ENCODE results near the gene SKOR1.
A peak's percentile ranks its signal among the peaks of the same experiment; 100 is the strongest.

SKOR1 gene

GRCh38 chr15:67820992-67821783, 4.1 kb upstream of the SKOR1 start:
- H3K23ac ChIP-seq (ENCODE audit: low read length), result no peak overlapping the region
- H2AK5ac ChIP-seq (ENCODE audit: low read length), result no peak overlapping the region
- DNase-seq, result peak; percentile 11 to 54
- peaks cover 33% of the 10 kb centered on the region for H3K9me3 ChIP-seq (ENCODE audit: insufficient read depth, low read depth, low read length)
- no peak overlapping the region for H2BK5ac ChIP-seq (ENCODE audit: low read depth, low read length, poor library complexity)
- H3K4me3 ChIP-seq (ENCODE audit: low read depth, low read length), result no peak overlapping the region
- H3K79me1 ChIP-seq (ENCODE audit: low read length), result no peaks in the 10 kb centered on the region
- H3K4ac ChIP-seq (ENCODE audit: low read depth, low read length), result no peak overlapping the region
- no peak overlapping the region for H3K9ac ChIP-seq (ENCODE audit: low read length)
- H4K91ac ChIP-seq (ENCODE audit: low read depth, low read length), result no peak overlapping the region
- peaks cover 0 to 5% of the 10 kb centered on the region in 2 experiments for H3K4me1 ChIP-seq (ENCODE audit: control insufficient read depth in 1 of 2, insufficient read depth in 2 of 2, low read length in 2 of 2)
- no peak overlapping the region for H4K8ac ChIP-seq (ENCODE audit: low read depth, low read length)
- peak overlapping the region; percentile 12 for H3K4me2 ChIP-seq (ENCODE audit: low read length)
- no peak overlapping the region for H2BK12ac ChIP-seq (ENCODE audit: low read length)
- H3K14ac ChIP-seq (ENCODE audit: low read length), result no peak overlapping the region
- WGBS (ENCODE audit: extremely low coverage, insufficient coverage, insufficient read length), result no CpG with 5 or more reads among the region's 39 CpGs
- no peak overlapping the region for H3K18ac ChIP-seq (ENCODE audit: low read length)
- no peak overlapping the region for H4K12ac ChIP-seq (ENCODE audit: low read depth, low read length)
- H3K79me2 ChIP-seq (ENCODE audit: control insufficient read depth, insufficient read depth, low read length, poor library complexity), result no peaks in the 10 kb centered on the region
- no peak overlapping the region for H3K27ac ChIP-seq (ENCODE audit: low read depth, low read length)
- no peaks in the 10 kb centered on the region for H3K36me3 ChIP-seq (ENCODE audit: control insufficient read depth in 1 of 2, insufficient read depth in 2 of 2, low read length in 2 of 2)
- H2BK120ac ChIP-seq (ENCODE audit: insufficient read depth, low read length, poor library complexity), result no peak overlapping the region
- peaks cover 77% of the 10 kb centered on the region for H3K27me3 ChIP-seq (ENCODE audit: insufficient read depth, low read length)
- H2AFZ ChIP-seq (ENCODE audit: insufficient read depth, low read length, poor library complexity), result no peak overlapping the region

DNA sequence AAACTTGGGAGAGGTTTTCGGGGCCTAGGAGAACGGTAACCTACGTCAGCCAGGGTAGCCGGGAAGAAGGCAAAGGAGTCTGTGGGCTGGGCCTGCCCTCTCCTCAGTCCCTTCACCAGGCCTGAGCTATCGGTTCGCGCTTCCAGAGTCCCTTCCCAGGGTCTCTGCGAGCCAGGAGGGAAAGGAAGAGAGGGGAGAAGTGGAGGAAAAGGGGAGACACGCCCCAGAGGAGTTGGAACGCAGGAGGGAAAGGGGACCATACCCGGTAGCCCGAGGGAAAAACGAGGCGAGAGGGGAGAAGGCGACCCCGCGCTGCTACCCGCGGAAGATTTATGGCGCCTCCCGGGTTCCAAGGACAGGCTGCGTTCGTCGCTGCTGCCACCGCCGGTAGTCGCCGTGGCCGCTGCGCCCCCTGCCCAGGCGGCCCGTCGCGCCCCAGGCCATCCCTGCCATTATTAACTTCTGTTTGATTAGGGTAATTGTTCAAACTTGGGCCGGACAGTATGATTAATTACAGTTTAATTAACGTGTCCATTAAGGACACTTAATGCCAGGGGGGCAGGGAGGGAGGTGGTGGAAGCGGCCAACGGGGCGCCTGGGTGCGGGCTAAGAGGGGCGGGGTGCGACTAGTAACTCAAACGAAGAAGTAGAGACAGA, 3.4 kb upstream of the SKOR1 start:
- Histone ChIP-seq H3K79me2 (ENCODE audit: control insufficient read depth, insufficient read depth, low read length, poor library complexity) (no peaks in the 10 kb centered on the region), H3K4me2 (ENCODE audit: low read length) (no peak overlapping the region), H3K4me3 (ENCODE audit: low read depth, low read length) (no peak overlapping the region), H2AFZ (ENCODE audit: insufficient read depth, low read length, poor library complexity) (no peak overlapping the region), H3K4me1 (ENCODE audit: control insufficient read depth in 1 of 2, insufficient read depth in 2 of 2, low read length in 2 of 2) (peaks cover 0 to 5% of the 10 kb centered on the region in 2 experiments), H4K12ac (ENCODE audit: low read depth, low read length) (no peak overlapping the region), H2BK12ac (ENCODE audit: low read length) (no peak overlapping the region), H2AK5ac (ENCODE audit: low read length) (no peak overlapping the region), H3K36me3 (ENCODE audit: control insufficient read depth in 1 of 2, insufficient read depth in 2 of 2, low read length in 2 of 2) (no peaks in the 10 kb centered on the region), H4K8ac (ENCODE audit: low read depth, low read length) (no peak overlapping the region), H2BK120ac (ENCODE audit: insufficient read depth, low read length, poor library complexity) (no peak overlapping the region), H3K27me3 (ENCODE audit: insufficient read depth, low read length) (peaks cover 84% of the 10 kb centered on the region), H3K23ac (ENCODE audit: low read length) (no peak overlapping the region), H3K9ac (ENCODE audit: low read length) (no peak overlapping the region), H3K4ac (ENCODE audit: low read depth, low read length) (no peak overlapping the region), H3K14ac (ENCODE audit: low read length) (no peak overlapping the region), H4K91ac (ENCODE audit: low read depth, low read length) (no peak overlapping the region), H3K79me1 (ENCODE audit: low read length) (no peaks in the 10 kb centered on the region), H3K9me3 (ENCODE audit: insufficient read depth, low read depth, low read length) (peaks cover 37% of the 10 kb centered on the region), H3K18ac (ENCODE audit: low read length) (no peak overlapping the region), H3K27ac (ENCODE audit: low read depth, low read length) (no peak overlapping the region), H2BK5ac (ENCODE audit: low read depth, low read length, poor library complexity) (no peak overlapping the region)
- WGBS (ENCODE audit: extremely low coverage, insufficient coverage, insufficient read length), result no CpG with 5 or more reads among the region's 43 CpGs
- no peak for DNase-seq

DNA sequence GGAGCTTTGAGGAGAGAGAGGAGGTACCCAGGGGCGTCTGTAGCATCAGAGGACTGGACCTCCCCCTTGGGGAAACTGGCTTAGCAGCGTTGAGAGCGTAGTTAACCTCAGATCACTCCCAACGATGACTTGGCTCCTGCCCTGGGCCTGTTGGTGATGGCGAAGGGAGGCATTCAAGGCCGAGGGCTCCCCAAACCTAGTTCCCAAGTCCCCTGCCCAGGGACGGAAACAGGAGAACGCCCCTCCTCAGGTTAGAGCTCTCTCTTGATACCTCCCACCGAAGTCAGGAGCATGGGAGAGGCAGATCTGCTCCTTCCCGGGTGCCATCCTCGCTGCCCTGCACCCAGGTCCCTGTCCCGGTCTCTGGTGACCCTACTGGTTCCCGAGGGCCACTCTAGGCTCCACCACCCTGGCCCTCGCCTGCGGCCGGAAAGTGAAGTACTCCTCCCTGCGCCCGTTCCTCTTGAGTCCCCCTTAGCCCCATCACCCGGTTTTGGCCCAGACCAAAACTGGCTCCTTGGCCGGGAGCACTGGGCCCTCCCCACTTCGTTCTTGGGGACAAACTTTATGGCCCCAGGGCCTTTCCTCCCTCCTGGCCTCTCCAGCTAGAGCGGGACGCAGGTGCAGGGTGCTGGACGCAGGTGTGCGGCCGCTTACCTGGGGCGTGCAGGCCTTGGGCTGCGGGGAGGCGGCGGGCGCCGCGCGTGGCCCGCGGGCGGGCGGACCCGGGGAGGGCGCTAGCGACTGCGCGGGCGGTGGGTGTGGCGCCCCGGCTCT, 2.6 kb upstream of the SKOR1 start:
- H3K9me3 ChIP-seq (ENCODE audit: insufficient read depth, low read depth, low read length), result peaks cover 37% of the 10 kb centered on the region
- no peak overlapping the region for H2BK12ac ChIP-seq (ENCODE audit: low read length)
- H3K18ac ChIP-seq (ENCODE audit: low read length), result no peak overlapping the region
- no peak overlapping the region for H2BK120ac ChIP-seq (ENCODE audit: insufficient read depth, low read length, poor library complexity)
- no peaks in the 10 kb centered on the region for H3K79me1 ChIP-seq (ENCODE audit: low read length)
- H3K4ac ChIP-seq (ENCODE audit: low read depth, low read length), result no peak overlapping the region
- no peak overlapping the region for H4K12ac ChIP-seq (ENCODE audit: low read depth, low read length)
- H2AK5ac ChIP-seq (ENCODE audit: low read length), result no peak overlapping the region
- H3K36me3 ChIP-seq (ENCODE audit: control insufficient read depth in 1 of 2, insufficient read depth in 2 of 2, low read length in 2 of 2), result no peaks in the 10 kb centered on the region
- H3K4me2 ChIP-seq (ENCODE audit: low read length), result peak overlapping the region; percentile 57
- peaks cover 93% of the 10 kb centered on the region for H3K27me3 ChIP-seq (ENCODE audit: insufficient read depth, low read length)
- no peak overlapping the region for H2BK5ac ChIP-seq (ENCODE audit: low read depth, low read length, poor library complexity)
- no peak overlapping the region for H3K27ac ChIP-seq (ENCODE audit: low read depth, low read length)
- no peak overlapping the region for H4K8ac ChIP-seq (ENCODE audit: low read depth, low read length)
- H3K23ac ChIP-seq (ENCODE audit: low read length), result no peak overlapping the region
- peaks cover 0 to 5% of the 10 kb centered on the region in 2 experiments for H3K4me1 ChIP-seq (ENCODE audit: control insufficient read depth in 1 of 2, insufficient read depth in 2 of 2, low read length in 2 of 2)
- no peak overlapping the region for H3K4me3 ChIP-seq (ENCODE audit: low read depth, low read length)
- H2AFZ ChIP-seq (ENCODE audit: insufficient read depth, low read length, poor library complexity), result no peak overlapping the region
- no peak overlapping the region for H3K14ac ChIP-seq (ENCODE audit: low read length)
- no peak overlapping the region for H3K9ac ChIP-seq (ENCODE audit: low read length)
- WGBS (ENCODE audit: extremely low coverage, insufficient coverage, insufficient read length), result no CpG with 5 or more reads among the region's 46 CpGs
- H3K79me2 ChIP-seq (ENCODE audit: control insufficient read depth, insufficient read depth, low read length, poor library complexity), result no peaks in the 10 kb centered on the region
- no peak for DNase-seq
- no peak overlapping the region for H4K91ac ChIP-seq (ENCODE audit: low read depth, low read length)

DNA sequence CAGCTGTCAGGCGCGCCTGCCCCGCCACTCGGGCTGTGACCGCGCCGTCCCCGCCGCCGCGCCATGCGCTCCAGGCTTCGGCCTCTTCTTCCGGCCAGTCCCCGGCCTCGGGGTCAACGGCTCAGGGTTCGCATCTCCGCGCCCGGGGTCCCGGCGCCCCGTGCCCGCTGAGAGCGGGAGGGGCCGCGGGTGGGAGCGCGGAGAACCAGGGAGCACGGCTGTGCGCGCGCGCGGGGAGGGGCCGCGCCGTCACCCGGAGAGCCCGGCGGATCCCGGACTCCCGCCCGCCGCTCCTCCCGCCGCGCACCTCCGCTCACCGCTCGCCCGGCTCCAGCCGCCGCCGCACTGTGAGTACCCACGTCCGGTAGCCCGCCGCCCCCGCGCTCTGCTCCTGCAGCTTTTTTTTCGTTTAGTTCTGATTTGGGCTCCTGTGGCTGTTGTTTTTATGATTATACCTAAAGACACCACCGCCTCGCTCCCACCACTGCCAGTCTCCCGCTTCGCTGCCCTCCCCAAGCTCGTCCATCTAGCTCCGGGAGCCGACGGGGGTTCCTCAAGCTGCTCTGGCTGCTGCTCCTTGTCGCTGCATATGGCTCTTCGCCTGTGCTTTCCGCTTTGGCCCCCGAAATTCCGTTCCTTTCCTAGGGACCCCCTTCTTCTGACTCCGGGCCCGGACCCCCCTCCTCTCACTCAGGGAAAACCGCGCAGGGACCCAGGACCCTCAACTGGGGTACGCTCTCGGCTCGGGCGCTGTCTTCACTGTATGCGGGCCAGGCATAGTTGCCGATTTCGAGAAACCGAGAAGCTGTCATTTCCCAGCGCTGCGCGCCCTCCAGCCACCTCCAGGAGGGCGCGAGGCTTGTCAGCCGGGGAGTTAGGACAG, 1.8 kb upstream of the SKOR1 start:
- Histone ChIP-seq H2BK120ac (ENCODE audit: insufficient read depth, low read length, poor library complexity) (no peak overlapping the region), H3K9ac (ENCODE audit: low read length) (no peak overlapping the region), H4K12ac (ENCODE audit: low read depth, low read length) (no peak overlapping the region), H3K18ac (ENCODE audit: low read length) (no peak overlapping the region), H3K79me1 (ENCODE audit: low read length) (no peaks in the 10 kb centered on the region), H3K4me3 (ENCODE audit: low read depth, low read length) (no peak overlapping the region), H2BK12ac (ENCODE audit: low read length) (no peak overlapping the region), H3K23ac (ENCODE audit: low read length) (no peak overlapping the region), H3K27me3 (ENCODE audit: insufficient read depth, low read length) (peaks cover 94% of the 10 kb centered on the region), H3K9me3 (ENCODE audit: insufficient read depth, low read depth, low read length) (peaks cover 37% of the 10 kb centered on the region), H3K4me2 (ENCODE audit: low read length) (peak overlapping the region; percentile 57), H2AK5ac (ENCODE audit: low read length) (no peak overlapping the region), H2BK5ac (ENCODE audit: low read depth, low read length, poor library complexity) (no peak overlapping the region), H3K79me2 (ENCODE audit: control insufficient read depth, insufficient read depth, low read length, poor library complexity) (no peaks in the 10 kb centered on the region), H2AFZ (ENCODE audit: insufficient read depth, low read length, poor library complexity) (no peak overlapping the region), H3K4ac (ENCODE audit: low read depth, low read length) (no peak overlapping the region), H3K27ac (ENCODE audit: low read depth, low read length) (no peak overlapping the region), H3K4me1 (ENCODE audit: control insufficient read depth in 1 of 2, insufficient read depth in 2 of 2, low read length in 2 of 2) (peaks cover 3 to 5% of the 10 kb centered on the region in 2 experiments), H3K14ac (ENCODE audit: low read length) (no peak overlapping the region), H4K91ac (ENCODE audit: low read depth, low read length) (no peak overlapping the region), H4K8ac (ENCODE audit: low read depth, low read length) (no peak overlapping the region), H3K36me3 (ENCODE audit: control insufficient read depth in 1 of 2, insufficient read depth in 2 of 2, low read length in 2 of 2) (no peaks in the 10 kb centered on the region)
- DNase-seq, result no peak
- WGBS (ENCODE audit: extremely low coverage, insufficient coverage, insufficient read length), result no CpG with 5 or more reads among the region's 94 CpGs
